Stimulated activated CD4-positive, alpha-beta T cell treated with anti-CD3 and anti-CD28 coated beads, Interleukin-2, amount 100 ng/mL, for 24 hours (primary cell): ENCODE measurements around the gene TMED5.
"Not testable (repeated sequence)": the region's sequence is repeated elsewhere in the genome, so short reads cannot be mapped to it uniquely, and the experiment has no call there.

Source experiments
- DNase-seq, 2 donors: peaks; one replicate each; pipeline ENCODE4 v3.0.0-alpha.2; 2020

Gene TMED5

GRCh38 chr1:93170141-93170678, 10.0 kb downstream of the TMED5 start:
- DNase-seq, result not testable (repeated sequence)

DNA sequence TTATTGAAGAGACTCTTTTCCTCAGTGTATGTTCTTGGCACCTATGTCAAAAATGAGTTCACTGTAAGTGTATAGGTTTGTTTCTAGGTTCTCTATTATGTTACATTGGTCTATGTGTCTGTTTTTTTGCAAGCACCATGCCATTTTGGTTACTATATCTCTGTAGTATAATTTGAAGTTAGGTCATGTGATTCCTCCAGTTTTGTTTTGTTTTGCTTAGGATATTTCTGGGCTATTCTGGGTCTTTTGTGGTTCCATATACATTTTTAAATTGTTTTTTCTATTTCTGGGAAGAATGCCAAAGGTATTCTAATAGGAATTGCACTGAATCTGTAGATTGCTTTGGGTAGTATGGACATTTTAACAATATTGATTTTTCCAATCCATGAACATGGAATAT, 13.2 kb downstream of the TMED5 start:
- DNase-seq, result no peak

DNA sequence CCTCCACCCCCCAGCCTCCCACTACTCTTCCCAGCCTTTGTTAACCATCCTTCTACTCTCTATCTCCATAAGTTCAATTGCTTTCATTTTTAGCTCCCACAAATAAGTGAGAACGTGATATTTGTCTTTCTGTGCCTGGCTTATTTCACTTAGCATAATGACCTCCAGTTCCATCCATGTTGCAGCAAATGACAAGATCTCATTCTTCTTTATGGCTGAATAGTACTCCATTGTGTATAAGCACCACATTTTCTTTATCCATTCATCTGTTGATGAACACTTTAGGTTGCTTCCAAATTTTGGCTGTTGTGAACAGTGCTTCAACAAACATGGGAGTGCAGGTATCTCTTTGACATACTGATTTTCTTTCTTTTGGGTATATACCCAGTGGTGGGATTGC, 14.3 kb downstream of the TMED5 start:
- not testable (repeated sequence) for DNase-seq

DNA sequence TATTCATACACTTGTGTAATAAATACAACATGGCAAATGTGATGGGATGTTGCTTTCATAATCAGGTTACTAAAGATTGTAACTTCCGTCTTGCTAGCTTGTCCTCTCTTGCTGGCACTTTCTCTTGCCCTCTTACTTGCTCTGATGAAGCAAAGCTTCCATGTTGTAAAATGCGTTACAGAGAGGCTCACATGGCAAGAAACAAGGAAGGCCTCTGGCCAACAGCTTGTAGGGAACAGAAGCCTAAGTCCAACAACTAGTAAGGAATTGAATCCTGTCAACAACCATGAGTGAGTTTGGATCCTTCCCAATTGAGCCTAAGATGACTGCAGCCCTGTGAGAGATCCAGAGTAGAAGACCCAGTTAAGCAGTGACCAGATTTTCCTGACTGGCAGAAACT, 15.4 kb downstream of the TMED5 start:
- DNase-seq, result no peak

DNA sequence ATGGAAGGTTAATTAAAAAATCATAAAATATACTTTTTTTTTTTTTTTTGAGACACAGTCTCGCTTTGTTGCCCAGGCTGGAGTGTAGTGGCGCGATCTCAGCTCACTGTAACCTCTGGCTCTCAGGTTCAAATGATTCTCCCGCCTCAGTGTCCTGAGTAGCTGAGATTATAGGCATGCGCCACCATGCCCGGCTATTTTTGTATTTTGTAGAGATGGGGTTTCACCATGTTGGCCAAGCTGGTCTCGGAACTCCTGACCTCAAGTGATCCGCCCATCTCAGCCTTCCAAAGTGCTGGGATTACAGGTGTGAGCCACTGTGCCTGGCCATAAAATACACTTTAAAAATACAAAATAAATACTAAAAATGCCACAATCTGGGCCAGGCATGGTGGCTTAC, 16.9 kb downstream of the TMED5 start:
- DNase-seq, result not testable (repeated sequence)

DNA sequence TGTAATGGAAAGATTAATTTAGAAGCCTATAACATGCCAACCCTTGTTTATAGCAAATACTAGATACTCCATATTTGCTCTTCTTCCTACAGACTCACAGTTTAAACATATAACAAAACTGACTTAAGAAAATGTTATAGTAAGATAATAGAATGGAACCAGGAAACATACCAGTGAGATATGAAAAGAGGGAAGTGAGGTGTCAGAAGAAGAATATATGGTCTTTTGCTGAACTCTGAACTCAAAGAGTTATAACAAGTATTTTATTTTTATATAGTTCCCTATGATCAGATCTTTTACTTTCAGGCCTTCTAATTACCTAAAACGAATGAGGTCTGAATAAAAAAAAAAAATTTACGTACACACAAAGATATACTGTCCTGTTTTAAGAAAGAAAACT, 20.9 kb downstream of the TMED5 start:
- no peak for DNase-seq

- no peak for DNase-seq
Observed at GRCh38 chr1:93155335-93155734, 24.9 kb downstream of the TMED5 start.

- no peak for DNase-seq
Observed at GRCh38 chr1:93154898-93155297, 25.3 kb downstream of the TMED5 start.

DNA sequence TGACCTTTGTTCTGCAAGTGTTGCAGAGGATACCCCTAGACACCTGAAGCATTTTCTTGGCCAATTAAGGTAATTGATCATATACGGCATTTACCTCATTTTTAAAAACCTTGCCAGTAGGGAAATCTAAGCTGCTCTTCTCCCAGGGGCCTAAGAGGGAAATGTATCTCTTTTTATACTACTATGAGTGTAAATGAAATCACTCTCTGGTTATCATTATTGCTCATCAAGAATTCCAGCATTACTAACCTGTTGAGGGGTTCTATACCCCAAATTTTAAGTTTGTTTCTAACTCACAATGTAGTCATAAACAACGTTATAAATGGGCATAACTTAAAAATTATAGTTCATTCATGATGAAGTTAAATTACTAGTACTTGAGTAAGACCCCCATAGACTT, 27.4 kb downstream of the TMED5 start:
- no peak for DNase-seq

DNA sequence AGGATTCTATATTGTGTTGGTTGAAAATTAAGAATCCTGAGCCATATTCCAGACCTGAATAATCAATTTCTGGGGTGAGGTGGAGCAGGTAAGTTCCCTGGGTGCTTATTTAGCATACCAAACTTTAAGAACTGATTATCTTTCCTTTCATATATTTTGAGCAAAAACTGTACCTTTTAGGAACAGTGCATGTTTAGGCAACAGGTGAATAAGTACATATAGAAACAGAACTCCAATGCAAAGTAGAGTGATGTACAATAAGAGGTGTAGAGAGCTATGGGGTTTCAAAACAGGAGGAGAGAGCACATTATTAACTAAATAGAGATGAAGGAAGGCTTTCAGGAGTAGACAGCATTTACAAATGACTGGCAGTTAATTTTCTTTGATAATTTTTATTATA, 28.7 kb downstream of the TMED5 start:
- DNase-seq, result no peak

DNA sequence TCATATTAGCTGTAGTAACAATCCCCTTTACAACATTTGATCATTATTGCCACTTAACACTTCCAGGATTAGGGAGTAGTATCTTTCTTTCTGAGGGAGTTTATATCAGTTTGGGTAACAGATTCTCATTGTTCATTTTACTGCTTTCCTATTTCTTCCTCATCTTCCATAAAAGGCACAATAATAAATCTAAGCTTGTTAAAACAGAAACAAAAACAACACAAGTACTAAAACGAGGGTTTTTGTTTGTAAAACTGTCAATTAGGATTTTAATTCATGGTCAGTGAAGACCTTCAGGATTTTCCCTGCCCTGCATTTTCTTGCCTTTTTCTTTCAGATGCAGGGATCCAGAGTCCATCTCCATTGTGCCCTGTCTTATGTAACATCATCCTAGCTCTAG, 29.5 kb downstream of the TMED5 start:
- no peak for DNase-seq

- no peak for DNase-seq
Observed at GRCh38 chr1:93148001-93148400, 32.2 kb downstream of the TMED5 start.

DNA sequence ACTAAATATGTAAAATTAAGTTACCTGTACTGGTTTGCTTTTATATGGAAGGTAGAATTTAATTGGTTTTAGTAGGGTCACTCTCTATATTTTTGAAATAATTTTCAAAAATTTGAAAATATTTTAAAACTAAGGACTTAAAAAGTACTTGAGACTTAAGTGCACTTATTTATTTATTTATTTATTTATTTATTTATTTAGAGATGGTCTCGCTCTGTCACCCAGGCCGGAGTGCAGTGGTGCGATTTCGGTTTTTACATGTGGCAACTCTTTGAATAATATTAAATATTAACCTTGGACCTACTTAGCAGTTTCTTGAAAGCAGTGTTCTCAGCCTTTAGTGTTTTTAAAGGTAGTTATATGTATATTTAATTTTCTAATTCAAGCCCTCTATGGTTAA, 36.4 kb downstream of the TMED5 start:
- DNase-seq, result no peak

DNA sequence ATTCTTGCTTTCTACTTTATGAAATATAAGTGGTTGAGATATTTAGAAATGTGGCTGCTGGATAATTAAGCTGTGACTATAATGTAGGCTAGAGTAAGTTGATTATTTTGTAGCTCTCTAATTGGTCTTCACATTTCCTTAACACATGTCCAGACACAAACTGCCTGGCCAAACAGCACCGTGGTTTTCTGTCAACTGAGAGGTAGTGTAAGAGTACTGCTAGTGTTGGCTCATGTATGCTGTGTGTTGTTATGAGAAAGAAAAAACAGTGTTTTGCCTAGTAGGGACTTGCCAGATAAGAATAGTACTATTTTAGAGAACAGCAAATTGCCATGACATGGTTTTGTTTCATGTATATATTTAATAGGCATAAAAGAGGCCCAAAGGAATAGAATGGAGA, 37.1 kb downstream of the TMED5 start:
- DNase-seq, result no peak

GRCh38 chr1:93142161-93142560, 38.1 kb downstream of the TMED5 start:
- no peak for DNase-seq

- DNase-seq, result no peak
Observed at GRCh38 chr1:93140106-93140505, 40.1 kb downstream of the TMED5 start.

GRCh38 chr1:93137604-93138292, 42.5 kb downstream of the TMED5 start:
- DNase-seq, result no peak

- no peak for DNase-seq
Observed at GRCh38 chr1:93136445-93136844, 43.8 kb downstream of the TMED5 start.

DNA sequence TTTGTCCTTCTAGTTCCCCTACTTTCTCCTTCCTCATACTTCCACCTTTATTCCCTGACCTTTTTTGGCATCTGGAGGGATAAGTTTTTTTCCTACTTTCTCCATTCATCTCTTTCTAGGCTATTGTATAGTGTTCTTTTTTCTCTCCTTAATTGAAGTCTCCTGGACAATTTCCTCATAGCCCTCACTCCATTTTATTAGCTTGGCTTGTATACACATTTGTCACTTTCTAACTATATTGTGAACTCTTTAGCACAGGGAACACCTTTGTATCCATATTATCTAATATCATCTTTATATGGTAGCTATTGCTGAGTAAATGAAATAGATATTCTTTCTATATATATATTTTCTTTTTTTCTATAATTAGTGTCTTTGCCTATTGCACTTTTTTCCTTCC, 47.6 kb downstream of the TMED5 start:
- DNase-seq, result no peak

- no peak for DNase-seq
Observed at GRCh38 chr1:93129507-93130099, 50.6 kb downstream of the TMED5 start.

DNA sequence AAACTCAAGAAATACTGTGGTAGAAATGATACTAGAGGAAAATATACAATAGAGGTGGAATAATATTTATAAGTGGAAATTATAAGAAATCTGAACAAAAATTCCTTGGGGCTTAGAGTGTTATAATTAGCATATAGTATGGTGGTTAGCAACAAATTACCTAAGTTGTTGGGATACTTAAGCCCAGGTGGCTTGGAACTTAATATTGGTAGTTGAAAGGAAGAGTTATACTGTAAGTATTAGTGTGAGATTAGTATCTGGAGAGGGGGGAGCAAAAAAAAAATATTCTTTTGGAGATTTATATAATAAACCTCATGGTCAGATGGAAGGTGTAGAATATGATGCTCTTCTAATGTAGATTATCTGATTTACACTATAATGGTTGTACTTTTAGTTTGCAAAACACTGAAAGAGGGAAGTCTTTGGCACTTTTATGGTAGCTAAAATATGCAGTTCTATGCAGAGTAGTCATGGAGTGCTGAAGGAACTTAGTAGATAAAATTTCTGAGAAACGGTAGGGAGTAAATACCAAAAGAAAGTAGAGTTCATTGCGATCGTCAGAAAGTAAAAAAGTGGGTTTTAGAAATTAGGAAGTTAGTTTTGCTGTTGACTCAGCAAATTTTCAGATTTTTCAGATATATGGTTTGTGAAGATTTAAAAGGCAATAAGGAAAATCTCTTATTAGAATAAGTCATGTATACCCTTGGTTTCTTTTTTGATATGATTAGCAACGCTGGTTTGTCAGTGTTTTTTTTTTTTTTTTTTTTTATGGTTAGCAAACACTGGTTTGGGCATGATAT, 55.5 kb downstream of the TMED5 start:
- no peak for DNase-seq

- no peak for DNase-seq
Observed at GRCh38 chr1:93123201-93123783, 56.9 kb downstream of the TMED5 start.

DNA sequence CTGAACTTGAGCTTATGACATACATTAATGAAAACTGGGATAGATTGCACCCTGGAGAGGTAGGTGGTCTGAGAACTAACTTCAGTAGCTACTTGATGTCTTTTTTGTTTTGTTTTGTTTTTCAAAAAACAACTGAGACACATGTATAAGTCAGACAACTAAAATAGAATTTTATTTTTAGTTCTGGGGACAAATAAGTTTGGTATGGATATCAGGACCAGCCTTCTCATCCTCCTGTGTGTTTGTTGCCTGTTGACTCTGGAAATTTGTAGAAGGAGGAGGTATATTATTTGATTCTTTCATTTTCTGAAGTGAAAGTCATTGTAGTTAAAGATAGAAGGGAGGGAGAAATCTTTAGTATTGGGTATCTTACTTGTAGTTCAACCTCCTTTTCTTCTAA, 59.6 kb downstream of the TMED5 start:
- DNase-seq, result no peak

DNA sequence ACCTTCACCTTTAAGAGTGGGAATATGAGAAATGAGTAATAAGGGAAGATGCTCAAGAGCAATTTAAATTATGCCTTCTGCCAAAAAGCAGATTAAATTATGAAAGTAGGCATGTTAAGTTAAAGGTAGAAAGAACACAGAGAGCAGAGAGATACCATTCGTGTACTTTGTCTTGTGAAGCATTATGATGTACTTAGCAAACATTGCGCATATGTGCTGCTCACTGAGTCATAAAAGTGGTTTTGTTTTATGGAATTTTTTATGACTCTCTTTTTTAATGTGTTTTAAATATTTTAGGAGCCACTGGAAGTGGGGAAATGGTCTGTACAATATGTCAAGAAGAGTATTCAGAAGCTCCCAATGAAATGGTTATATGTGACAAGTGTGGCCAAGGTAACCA, 65.8 kb downstream of the TMED5 start:
- no peak for DNase-seq
